ENCODE data around the gene KLHL18. TPM values are rescaled to one million over a fixed set of nuclear protein-coding genes. Genes with fewer than 3 reads are reported as not detected.

KLHL18 gene
- total RNA-seq, 1 experiment from 2014 or later: 28.6 TPM

DNA sequence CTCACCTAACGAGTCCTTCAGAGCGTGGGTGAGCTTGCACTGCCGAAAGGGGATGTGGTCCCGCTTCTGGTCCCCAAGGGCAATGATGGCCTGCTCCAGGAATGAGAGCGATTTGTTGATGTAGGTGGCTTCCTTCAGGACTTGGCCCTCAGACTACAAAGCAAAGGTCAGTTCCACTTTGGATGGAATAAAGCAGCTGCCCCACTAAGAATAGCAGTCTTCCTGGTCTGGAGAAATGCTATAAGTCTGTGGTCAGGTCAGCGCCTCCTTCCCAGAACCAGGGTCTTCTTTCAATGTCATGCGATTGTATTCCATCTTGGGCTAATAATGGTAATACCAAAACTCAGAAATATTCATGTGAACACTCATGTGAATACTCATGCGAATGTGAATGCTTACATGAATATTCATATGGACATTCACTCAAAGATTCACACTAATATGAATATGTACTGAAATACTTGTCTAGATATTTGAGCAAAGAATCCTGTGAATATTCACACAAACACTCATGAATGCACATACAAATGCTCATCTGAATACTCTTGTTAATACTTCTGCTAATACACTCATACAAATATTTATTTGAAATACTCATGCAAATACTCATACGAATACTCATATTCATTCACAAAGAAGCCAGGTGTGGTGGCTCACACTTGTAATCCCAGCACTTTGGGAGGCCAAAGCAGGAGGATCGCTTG, 16.9 kb upstream of the KLHL18 start:
- Histone ChIP-seq H3F3A (ENCODE audit: low read length, unreplicated experiment) (no peaks in the 10 kb centered on the region), H3K27me3 (ENCODE audit: low read length) (no peaks in the 10 kb centered on the region), H2AFZ (ENCODE audit: low read length) (no peak overlapping the region), H3K9me3 (ENCODE audit: low read length) (no peaks in the 10 kb centered on the region), H3K79me2 (ENCODE audit: low read length) (no peaks in the 10 kb centered on the region), H3K9me2 (replicated peaks; ENCODE audit: low read length) (no peaks in the 10 kb centered on the region), H3K36me3 (ENCODE audit: low read depth, low read length) (no peaks in the 10 kb centered on the region), H3K9ac (ENCODE audit: low read length) (no peak overlapping the region), H3K4me3 (ENCODE audit: low read length) (no peak overlapping the region), H4K20me1 (ENCODE audit: low read length) (no peaks in the 10 kb centered on the region), H3K4me1 (ENCODE audit: insufficient read depth, low read length) (peaks cover 10% of the 10 kb centered on the region; the same call in 1 of the 2 replicates), H3K4me2 (ENCODE audit: low read length) (no peak overlapping the region), H3K27ac (ENCODE audit: low read length) (no peak overlapping the region)
- no peak for TF ChIP-seq EZH2phosphoT487 (IDR thresholded peaks at IDR 0.05; ENCODE audit: borderline replicate concordance, low read length)
- DNase-seq: no peak
- CTCF ChIA-PET: no interaction called here
- BruUV-seq (replicated peaks): no TSS peak
- POLR2A ChIA-PET (ENCODE audit: unreplicated experiment): no interaction called here
- ATAC-seq: no peak
- intact Hi-C loops (cut with micrococcal nuclease): no loop called here

GRCh38 chr3:47266709-47267489, 15.8 kb upstream of the KLHL18 start:
- no peak for TF ChIP-seq EZH2 (IDR thresholded peaks at IDR 0.05; ENCODE audit: low read length, unreplicated experiment)
- TF ChIP-seq EZH2phosphoT487 (IDR thresholded peaks at IDR 0.05; ENCODE audit: borderline replicate concordance, low read length): no peak
- TF ChIP-seq CTCF (conservative IDR thresholded peaks at IDR 0.05; ENCODE audit: low read depth, low read length): no peak
- no peaks in the 10 kb centered on the region for H3K27me3 ChIP-seq (ENCODE audit: low read length)
- H3K79me2 ChIP-seq (ENCODE audit: low read length): no peaks in the 10 kb centered on the region
- DNase-seq (peak; percentile 92), ATAC-seq (peak; percentile 87)
- no peaks in the 10 kb centered on the region for H3K36me3 ChIP-seq (ENCODE audit: low read depth, low read length)
- no peak overlapping the region for H3K4me2 ChIP-seq (ENCODE audit: low read length)
- no peaks in the 10 kb centered on the region for H4K20me1 ChIP-seq (ENCODE audit: low read length)
- POLR2A ChIA-PET (ENCODE audit: unreplicated experiment): interaction anchor here (0.7 kb wide), 1 partner anchor 535 kb away, joined by 3 read pairs; no protein-coding TSS in a partner anchor
- H3K9me2 ChIP-seq (replicated peaks; ENCODE audit: low read length): no peaks in the 10 kb centered on the region
- H3F3A ChIP-seq (ENCODE audit: low read length, unreplicated experiment): no peaks in the 10 kb centered on the region
- CTCF ChIA-PET: interaction anchor here (0.9 kb wide), 1 partner anchor 57 kb away, joined by 3 read pairs; no protein-coding TSS in a partner anchor
- H3K9ac ChIP-seq (ENCODE audit: low read length): no peak overlapping the region
- no peak overlapping the region for H3K27ac ChIP-seq (ENCODE audit: low read length)
- intact Hi-C loops (cut with micrococcal nuclease): no loop called here
- H3K4me1 ChIP-seq (ENCODE audit: insufficient read depth, low read length): peaks cover 10% of the 10 kb centered on the region; the same call in 1 of the 2 replicates
- no TSS peak for BruUV-seq (replicated peaks)
- no peaks in the 10 kb centered on the region for H3K9me3 ChIP-seq (ENCODE audit: low read length)
- no peak overlapping the region for H3K4me3 ChIP-seq (ENCODE audit: low read length)
- no peak overlapping the region for H2AFZ ChIP-seq (ENCODE audit: low read length)

DNA sequence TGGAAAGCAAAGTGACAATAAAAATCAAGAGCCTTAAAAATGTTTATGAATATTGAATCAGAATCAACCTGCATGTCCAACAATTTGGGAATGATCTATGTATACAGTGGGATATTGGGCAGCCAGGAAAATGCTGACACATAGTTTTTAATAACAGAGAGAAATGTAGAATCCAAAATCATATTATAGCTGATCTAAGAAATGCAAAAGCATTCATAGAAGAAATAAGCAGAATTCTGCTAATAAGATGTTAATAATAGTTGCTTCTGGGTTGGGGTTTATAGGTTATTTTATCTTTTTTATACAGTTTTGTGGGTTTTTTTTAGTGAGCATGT, 15.3 kb upstream of the KLHL18 start:
- H3F3A ChIP-seq (ENCODE audit: low read length, unreplicated experiment): no peaks in the 10 kb centered on the region
- H3K27ac ChIP-seq (ENCODE audit: low read length): no peak overlapping the region
- H4K20me1 ChIP-seq (ENCODE audit: low read length): no peaks in the 10 kb centered on the region
- intact Hi-C loops (cut with micrococcal nuclease): no loop called here
- no peaks in the 10 kb centered on the region for H3K9me3 ChIP-seq (ENCODE audit: low read length)
- H3K4me1 ChIP-seq (ENCODE audit: insufficient read depth, low read length): peaks cover 10% of the 10 kb centered on the region; the same call in 1 of the 2 replicates
- DNase-seq: no peak
- BruUV-seq (replicated peaks): no TSS peak
- H3K27me3 ChIP-seq (ENCODE audit: low read length): no peaks in the 10 kb centered on the region
- ChIA-PET POLR2A (ENCODE audit: unreplicated experiment) (no interaction called here), CTCF (interaction anchor here (0.9 kb wide), 1 partner anchor 56 kb away, joined by 3 read pairs; no protein-coding TSS in a partner anchor)
- no peak overlapping the region for H2AFZ ChIP-seq (ENCODE audit: low read length)
- no peak for ATAC-seq
- no peak for TF ChIP-seq EZH2phosphoT487 (IDR thresholded peaks at IDR 0.05; ENCODE audit: borderline replicate concordance, low read length)
- TF ChIP-seq CTCF (conservative IDR thresholded peaks at IDR 0.05; ENCODE audit: low read depth, low read length): no peak
- no peak for TF ChIP-seq EZH2 (IDR thresholded peaks at IDR 0.05; ENCODE audit: low read length, unreplicated experiment)
- no peak overlapping the region for H3K9ac ChIP-seq (ENCODE audit: low read length)
- no peaks in the 10 kb centered on the region for H3K9me2 ChIP-seq (replicated peaks; ENCODE audit: low read length)
- no peaks in the 10 kb centered on the region for H3K79me2 ChIP-seq (ENCODE audit: low read length)
- H3K4me2 ChIP-seq (ENCODE audit: low read length): no peak overlapping the region
- H3K36me3 ChIP-seq (ENCODE audit: low read depth, low read length): no peaks in the 10 kb centered on the region
- no peak overlapping the region for H3K4me3 ChIP-seq (ENCODE audit: low read length)

All from PC-3 (cell line).